ENCODE measurements around the gene MARVELD1.

The MARVELD1 gene

DNA sequence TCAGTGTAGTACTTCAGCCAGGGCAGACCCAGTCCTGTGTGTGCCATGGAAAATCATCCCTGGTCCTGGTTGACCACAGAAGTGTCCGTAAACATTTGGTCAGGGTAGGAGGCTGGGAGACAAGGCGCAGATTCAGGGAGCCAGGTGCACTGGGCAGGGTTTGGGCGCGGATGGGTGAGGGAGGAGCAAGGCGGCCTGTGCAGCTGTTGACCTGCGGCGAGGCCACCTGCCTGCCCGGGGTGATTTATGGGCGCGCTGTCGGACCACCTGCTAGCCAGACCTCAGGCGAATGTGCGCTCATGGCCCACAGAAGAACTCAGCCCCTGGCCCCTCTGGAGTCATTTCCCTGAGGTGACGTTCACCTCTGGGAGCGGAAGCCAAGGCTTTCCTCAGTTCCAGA lies 51.7 kb downstream of the MARVELD1 start:
- TF ChIP-seq, protein P1, sequence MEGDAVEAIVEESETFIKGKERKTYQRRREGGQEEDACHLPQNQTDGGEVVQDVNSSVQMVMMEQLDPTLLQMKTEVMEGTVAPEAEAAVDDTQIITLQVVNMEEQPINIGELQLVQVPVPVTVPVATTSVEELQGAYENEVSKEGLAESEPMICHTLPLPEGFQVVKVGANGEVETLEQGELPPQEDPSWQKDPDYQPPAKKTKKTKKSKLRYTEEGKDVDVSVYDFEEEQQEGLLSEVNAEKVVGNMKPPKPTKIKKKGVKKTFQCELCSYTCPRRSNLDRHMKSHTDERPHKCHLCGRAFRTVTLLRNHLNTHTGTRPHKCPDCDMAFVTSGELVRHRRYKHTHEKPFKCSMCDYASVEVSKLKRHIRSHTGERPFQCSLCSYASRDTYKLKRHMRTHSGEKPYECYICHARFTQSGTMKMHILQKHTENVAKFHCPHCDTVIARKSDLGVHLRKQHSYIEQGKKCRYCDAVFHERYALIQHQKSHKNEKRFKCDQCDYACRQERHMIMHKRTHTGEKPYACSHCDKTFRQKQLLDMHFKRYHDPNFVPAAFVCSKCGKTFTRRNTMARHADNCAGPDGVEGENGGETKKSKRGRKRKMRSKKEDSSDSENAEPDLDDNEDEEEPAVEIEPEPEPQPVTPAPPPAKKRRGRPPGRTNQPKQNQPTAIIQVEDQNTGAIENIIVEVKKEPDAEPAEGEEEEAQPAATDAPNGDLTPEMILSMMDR (conservative IDR thresholded peaks at IDR 0.05), result no peak
- no peak for TF ChIP-seq ZFX (IDR thresholded peaks at IDR 0.05)
- H3K27ac ChIP-seq, result no peak overlapping the region

DNA sequence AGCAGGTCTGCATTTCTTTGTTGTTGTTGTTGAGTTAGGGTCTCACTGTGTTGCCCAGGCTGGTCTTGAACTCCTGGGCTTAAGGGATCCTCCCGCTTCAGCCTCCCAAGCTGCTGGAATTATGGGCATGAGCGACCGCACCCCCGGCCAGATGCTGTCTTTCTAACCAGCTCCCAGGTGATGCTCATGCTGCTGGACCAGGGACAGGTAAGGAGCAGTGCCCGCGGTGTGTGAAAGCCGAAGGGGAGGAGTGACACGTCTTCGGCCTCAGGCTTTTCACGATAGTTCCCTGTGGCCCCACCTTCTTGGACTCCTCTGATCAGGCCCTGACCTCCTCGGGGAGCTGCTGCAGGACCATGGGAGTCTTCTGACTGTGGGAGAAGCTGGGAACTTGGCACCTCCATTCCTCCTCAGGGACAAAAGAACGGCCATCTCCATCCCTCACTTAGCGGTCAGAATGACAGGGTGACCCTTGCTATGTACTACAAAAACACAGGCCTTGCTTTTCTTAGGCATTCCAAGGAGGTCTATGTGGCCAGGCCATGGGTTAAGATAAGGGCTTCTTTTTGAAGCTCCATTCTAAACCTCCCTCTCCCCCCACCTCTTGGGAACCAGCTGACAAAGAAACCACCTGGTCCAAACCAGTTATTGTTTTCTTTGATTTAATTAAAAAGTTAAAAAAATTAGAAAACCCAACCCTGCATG lies 52.7 kb downstream of the MARVELD1 start:
- no peak overlapping the region for H3K27ac ChIP-seq
- TF ChIP-seq, protein P1 (conservative IDR thresholded peaks at IDR 0.05), result no peak
- TF ChIP-seq ZFX (IDR thresholded peaks at IDR 0.05), result no peak

DNA sequence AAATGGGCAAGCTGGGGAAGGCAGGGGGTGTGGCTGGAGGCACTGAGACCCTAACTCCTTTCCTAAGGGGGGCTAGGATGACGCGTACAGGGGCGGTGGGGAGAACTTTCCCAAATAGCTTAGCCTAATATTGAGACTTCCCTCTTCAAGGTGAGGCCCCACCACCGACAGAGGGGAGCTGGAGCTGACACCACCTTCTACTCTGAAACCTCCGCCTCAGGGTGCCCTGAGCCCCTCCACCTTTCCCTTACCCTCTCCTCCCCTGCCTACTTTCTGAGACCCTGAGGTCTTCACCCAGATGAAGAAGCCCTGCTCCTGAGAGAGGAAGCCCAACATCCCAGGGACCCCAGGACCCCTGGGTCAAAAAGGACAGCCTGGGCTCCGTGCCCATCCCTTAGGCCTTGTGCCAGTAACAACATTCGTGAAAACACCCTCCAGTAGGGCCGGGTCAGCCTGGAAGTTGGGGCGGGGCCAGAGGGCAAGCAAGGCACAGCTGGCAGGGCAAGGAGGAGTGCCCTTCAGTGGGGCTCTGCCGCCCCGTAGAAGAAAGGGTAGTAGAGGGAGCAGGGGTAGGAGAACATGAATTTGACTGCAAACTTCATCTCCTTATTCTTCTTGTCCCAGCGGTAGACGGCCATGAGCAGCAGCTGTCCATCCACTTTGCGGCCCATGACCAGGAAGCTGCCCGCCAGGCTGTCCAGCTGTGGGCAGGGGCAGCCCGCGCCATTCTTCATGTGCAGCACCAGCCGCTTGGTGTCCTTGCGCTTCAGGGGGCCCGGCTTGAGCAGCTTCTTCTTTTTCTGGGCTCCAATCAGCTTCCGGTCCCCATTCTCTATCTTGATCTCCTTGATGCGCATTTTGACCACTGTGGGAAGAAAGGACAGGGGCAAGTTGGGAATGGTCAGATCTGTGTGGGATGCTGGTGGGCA lies 53.7 kb downstream of the MARVELD1 start:
- TF ChIP-seq, protein P1 (conservative IDR thresholded peaks at IDR 0.05), result no peak
- TF ChIP-seq ZFX (IDR thresholded peaks at IDR 0.05), result no peak
- H3K27ac ChIP-seq, result no peak overlapping the region
